T-helper 17 cell (primary cell): ENCODE results near the gene NAALADL2. TPM values are rescaled to one million over a fixed set of nuclear protein-coding genes. Genes with fewer than 3 reads are reported as not detected.
"Not testable (repeated sequence)": the region's sequence is repeated elsewhere in the genome, so short reads cannot be mapped to it uniquely, and the experiment has no call there.

Experiments
- ATAC-seq: fragments of 150-1000 bp; cut with Tn5 transposase; 2 replicates; pipeline ENCODE4 v1.10.0; 2021; ENCODE audit warnings: mild to moderate bottlenecking, moderate library complexity
- DNase-seq, 3 donors: peaks; one replicate each; pipeline versions ENCODE4 v3.0.0 to v3.0.0-alpha.2; 2020 to 2021
- H3K9me3 ChIP-seq: one replicate; pipeline ENCODE4 v1.7.0; 2013; ENCODE audit warnings: low read length, mild to moderate bottlenecking; ENCODE audit not compliant: control insufficient read depth, poor library complexity, severe bottlenecking
- H3K27ac Mint-ChIP-seq: one replicate; pipeline ENCODE4 v1.8.0; 2022; ENCODE audit warnings: mild to moderate bottlenecking, moderate library complexity, mixed read lengths
- H3K27me3 Mint-ChIP-seq: one replicate; pipeline ENCODE4 v1.8.0; 2022; ENCODE audit warnings: mixed read lengths
- H3K36me3 Mint-ChIP-seq: one replicate; pipeline ENCODE4 v1.8.0; 2022; ENCODE audit warnings: low read depth, mixed read lengths
- H3K4me1 Mint-ChIP-seq: one replicate; pipeline ENCODE4 v1.8.0; 2022; ENCODE audit warnings: mild to moderate bottlenecking, mixed read lengths
- H3K4me3 Mint-ChIP-seq: one replicate; pipeline ENCODE4 v1.8.0; 2022; ENCODE audit warnings: mild to moderate bottlenecking, moderate library complexity, mixed read lengths
- total RNA-seq, 4 donors: library from RNA in 2 of 4; stranded (reverse) in 2 of 4; gene quantifications; one replicate each; pipeline ENCODE4 v1.2.3 and lab custom pipeline; 2022 to 2026

Gene NAALADL2
- total RNA-seq, 2 donors from 2014 or later = not detected

GRCh38 chr3:175356899-175357324, 497.8 kb downstream of the NAALADL2 start:
- H3K27ac Mint-ChIP-seq = no peak overlapping the region
- H3K4me3 Mint-ChIP-seq = no peak overlapping the region
- H3K27me3 Mint-ChIP-seq = no peaks in the 10 kb centered on the region
- no peak for DNase-seq
- H3K4me1 Mint-ChIP-seq = no peaks in the 10 kb centered on the region
- no peak for ATAC-seq
- no peaks in the 10 kb centered on the region for H3K36me3 Mint-ChIP-seq
- H3K9me3 ChIP-seq = no peaks in the 10 kb centered on the region

DNA sequence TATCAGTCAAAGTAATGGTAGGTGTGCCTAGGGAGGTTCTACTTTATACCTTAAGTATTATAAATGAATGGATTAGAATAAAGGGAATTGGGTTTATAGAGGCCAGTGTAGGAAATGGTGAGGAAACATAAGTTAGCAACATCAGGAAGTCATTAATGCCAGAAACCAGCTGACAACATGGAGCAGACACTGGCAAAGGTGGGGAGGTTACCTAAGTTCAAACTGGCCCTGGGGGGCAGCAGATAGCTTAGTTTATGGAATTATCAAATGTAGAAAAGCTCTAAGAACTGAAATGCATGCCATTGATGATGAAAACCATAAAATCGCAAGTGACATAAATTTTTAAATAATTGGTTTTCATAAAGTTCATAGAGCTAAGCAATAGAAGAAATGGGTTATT, 498.6 kb downstream of the NAALADL2 start:
- Mint-ChIP-seq H3K4me1 (no peaks in the 10 kb centered on the region), H3K27me3 (no peaks in the 10 kb centered on the region), H3K36me3 (no peaks in the 10 kb centered on the region), H3K27ac (no peak overlapping the region), H3K4me3 (no peak overlapping the region)
- DNase-seq (no peak), ATAC-seq (no peak)
- H3K9me3 ChIP-seq = no peaks in the 10 kb centered on the region

DNA sequence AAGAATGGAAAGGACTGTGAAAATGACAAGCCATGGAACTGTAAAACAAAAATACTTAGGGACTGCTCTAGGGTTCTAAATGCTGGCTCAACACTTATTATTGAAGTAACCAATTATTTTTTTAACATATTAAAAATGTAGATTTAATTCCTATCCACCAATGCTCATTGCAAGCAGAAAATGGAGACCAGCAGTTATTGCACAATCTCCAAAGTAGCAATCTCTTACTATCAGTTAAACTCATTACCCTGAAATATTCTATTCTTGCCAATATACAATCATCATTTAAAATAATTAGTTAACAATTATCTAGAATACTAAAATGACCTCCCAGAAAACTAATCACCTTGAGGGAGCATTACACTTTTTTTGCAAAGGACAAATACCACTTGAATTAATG, 499.8 kb downstream of the NAALADL2 start:
- no peaks in the 10 kb centered on the region for H3K27me3 Mint-ChIP-seq
- no peaks in the 10 kb centered on the region for H3K4me1 Mint-ChIP-seq
- no peaks in the 10 kb centered on the region for H3K9me3 ChIP-seq
- no peak overlapping the region for H3K27ac Mint-ChIP-seq
- no peak overlapping the region for H3K4me3 Mint-ChIP-seq
- no peak for DNase-seq
- H3K36me3 Mint-ChIP-seq = no peaks in the 10 kb centered on the region
- ATAC-seq = no peak

DNA sequence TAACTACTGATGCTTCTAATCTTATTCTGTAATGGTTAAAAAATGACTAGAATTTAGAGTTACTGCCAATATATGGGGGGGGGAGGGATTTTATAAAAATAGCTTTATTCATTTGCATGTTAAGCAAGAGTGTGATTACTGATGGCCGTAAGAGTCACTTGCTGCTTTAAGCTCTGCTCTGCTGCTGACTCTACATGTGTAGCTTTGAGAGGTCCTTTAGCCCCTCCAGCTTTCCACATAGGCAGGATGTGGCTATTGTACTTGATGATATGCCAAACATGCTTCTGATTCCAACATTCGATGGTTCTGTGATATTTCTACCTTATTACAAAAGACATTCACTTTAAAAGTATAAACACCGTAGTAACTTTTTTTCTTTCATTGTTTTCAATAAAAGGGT, 511.3 kb downstream of the NAALADL2 start:
- H3K9me3 ChIP-seq, ATAC-seq, DNase-seq, H3K27ac Mint-ChIP-seq, H3K4me3 Mint-ChIP-seq, H3K36me3 Mint-ChIP-seq, H3K27me3 Mint-ChIP-seq, H3K4me1 Mint-ChIP-seq: not testable (repeated sequence)

DNA sequence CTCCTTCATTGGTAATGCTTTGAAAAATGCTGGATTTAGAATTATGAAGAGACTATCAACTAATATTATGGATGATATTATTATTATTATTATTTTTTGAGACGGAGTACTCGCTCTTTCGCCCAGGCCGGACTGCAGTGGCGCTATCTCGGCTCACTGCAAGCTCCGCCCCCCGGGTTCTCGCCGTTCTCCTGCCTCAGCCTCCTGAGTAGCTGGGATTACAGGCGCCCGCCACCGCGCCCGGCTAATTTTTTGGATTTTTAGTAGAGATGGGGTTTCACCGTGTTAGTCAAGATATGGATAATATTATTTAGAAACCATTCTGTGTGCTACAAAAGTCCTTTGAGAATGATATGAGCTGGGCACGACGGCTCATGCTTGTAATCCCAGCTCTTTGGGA, 512.1 kb downstream of the NAALADL2 start:
- H3K4me3 Mint-ChIP-seq, H3K4me1 Mint-ChIP-seq, H3K36me3 Mint-ChIP-seq, ATAC-seq, DNase-seq, H3K27me3 Mint-ChIP-seq, H3K27ac Mint-ChIP-seq, H3K9me3 ChIP-seq: not testable (repeated sequence)

GRCh38 chr3:175374705-175375104, 515.6 kb downstream of the NAALADL2 start:
- Mint-ChIP-seq H3K27me3 (no peaks in the 10 kb centered on the region), H3K4me1 (no peaks in the 10 kb centered on the region), H3K27ac (no peak overlapping the region), H3K4me3 (no peak overlapping the region), H3K36me3 (no peaks in the 10 kb centered on the region)
- ATAC-seq (no peak), DNase-seq (no peak)
- no peaks in the 10 kb centered on the region for H3K9me3 ChIP-seq

DNA sequence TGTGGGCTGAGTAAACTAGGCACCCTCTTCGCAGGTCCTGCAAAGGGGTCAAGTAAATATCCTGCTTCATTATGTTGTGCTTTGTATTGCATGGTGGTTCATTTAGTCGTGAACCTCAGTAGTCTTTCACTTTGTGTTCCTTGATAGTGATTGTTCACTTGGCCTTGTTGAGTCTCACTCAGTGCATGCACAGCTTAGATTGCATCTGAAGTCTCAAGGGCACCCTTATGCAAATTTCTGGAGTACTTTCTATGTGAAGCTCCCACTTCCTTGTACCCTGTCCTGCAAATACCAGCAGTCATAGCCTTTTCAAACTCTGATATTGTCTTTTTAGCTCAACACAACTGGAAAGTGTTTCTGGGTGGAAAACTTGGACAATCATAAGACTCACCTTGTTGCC, 519.2 kb downstream of the NAALADL2 start:
- Mint-ChIP-seq H3K36me3 (no peaks in the 10 kb centered on the region), H3K4me1 (no peaks in the 10 kb centered on the region), H3K4me3 (no peak overlapping the region), H3K27me3 (no peaks in the 10 kb centered on the region), H3K27ac (no peak overlapping the region)
- ATAC-seq (no peak), DNase-seq (no peak)
- H3K9me3 ChIP-seq = no peaks in the 10 kb centered on the region

DNA sequence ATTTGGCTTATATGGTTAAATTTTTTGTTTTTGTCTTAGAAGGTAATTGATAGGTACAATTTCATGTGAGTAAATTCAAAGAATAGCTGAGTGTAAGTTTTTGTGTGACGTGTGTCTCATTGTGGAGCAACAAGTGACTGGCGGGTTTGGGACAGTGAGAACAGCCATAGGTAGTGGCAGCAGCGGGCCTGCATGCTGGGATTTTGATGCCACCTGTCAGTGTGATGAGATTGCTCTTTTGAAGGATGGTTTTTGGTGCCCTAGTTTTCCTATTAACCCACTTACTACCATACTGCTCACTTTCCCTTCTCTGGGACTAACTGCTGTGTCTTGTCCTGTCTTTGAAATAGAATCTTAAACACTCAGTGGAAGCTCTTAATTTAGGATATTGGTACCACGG, 522.6 kb downstream of the NAALADL2 start:
- no peak for DNase-seq
- no peaks in the 10 kb centered on the region for H3K27me3 Mint-ChIP-seq
- ATAC-seq = no peak
- no peak overlapping the region for H3K27ac Mint-ChIP-seq
- H3K9me3 ChIP-seq = no peaks in the 10 kb centered on the region
- H3K4me1 Mint-ChIP-seq = no peaks in the 10 kb centered on the region
- H3K36me3 Mint-ChIP-seq = no peaks in the 10 kb centered on the region
- no peak overlapping the region for H3K4me3 Mint-ChIP-seq

GRCh38 chr3:175383371-175383770, 524.2 kb downstream of the NAALADL2 start:
- Mint-ChIP-seq H3K4me3 (no peak overlapping the region), H3K27me3 (no peaks in the 10 kb centered on the region), H3K36me3 (no peaks in the 10 kb centered on the region), H3K27ac (no peak overlapping the region), H3K4me1 (no peaks in the 10 kb centered on the region)
- no peak for DNase-seq
- H3K9me3 ChIP-seq = no peaks in the 10 kb centered on the region
- no peak for ATAC-seq

DNA sequence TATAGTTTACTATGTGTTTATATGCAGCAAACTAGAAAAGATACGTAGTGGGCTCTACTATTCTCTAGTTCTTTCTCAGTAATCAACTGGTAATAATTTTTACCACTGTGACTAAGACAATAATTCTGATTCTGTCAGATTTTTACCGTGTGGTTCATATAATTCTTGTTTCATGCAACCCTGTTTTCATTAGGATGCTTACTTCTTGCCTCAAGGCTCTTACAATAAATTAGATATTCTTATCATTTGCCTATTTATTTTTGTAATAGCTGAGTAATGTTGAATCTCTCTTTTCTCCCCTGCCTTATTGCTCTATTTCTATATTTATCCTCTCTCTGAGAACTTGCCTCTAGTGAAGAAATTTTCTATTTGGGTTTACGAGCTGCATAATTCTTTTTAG, 524.7 kb downstream of the NAALADL2 start:
- Mint-ChIP-seq H3K27me3 (no peaks in the 10 kb centered on the region), H3K4me3 (no peak overlapping the region), H3K4me1 (no peaks in the 10 kb centered on the region), H3K27ac (no peak overlapping the region), H3K36me3 (no peaks in the 10 kb centered on the region)
- no peaks in the 10 kb centered on the region for H3K9me3 ChIP-seq
- ATAC-seq = no peak
- DNase-seq = no peak

DNA sequence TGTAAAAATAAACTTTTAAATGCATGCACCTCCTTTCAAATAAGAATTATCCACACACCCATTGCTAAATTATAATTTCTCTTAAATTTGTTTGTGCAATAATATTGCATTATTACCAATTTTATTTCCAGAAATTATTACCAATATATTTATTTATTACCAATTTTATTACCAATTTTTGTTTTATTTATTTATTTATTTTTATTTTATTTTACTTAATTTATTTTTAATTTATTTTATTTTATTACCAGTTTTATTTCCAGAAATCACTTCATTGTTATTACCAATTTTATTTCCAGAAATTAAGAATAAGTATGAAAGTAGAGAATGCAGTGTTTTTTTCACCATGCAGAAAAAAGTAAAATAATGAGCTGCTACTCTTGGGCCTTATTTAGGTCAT, 525.4 kb downstream of the NAALADL2 start:
- no peaks in the 10 kb centered on the region for H3K36me3 Mint-ChIP-seq
- no peak overlapping the region for H3K27ac Mint-ChIP-seq
- no peaks in the 10 kb centered on the region for H3K4me1 Mint-ChIP-seq
- no peaks in the 10 kb centered on the region for H3K9me3 ChIP-seq
- DNase-seq (no peak), ATAC-seq (no peak)
- no peaks in the 10 kb centered on the region for H3K27me3 Mint-ChIP-seq
- no peak overlapping the region for H3K4me3 Mint-ChIP-seq

GRCh38 chr3:175386630-175387029, 527.5 kb downstream of the NAALADL2 start:
- no peaks in the 10 kb centered on the region for H3K9me3 ChIP-seq
- no peaks in the 10 kb centered on the region for H3K4me1 Mint-ChIP-seq
- H3K27ac Mint-ChIP-seq = no peak overlapping the region
- ATAC-seq (no peak), DNase-seq (no peak)
- no peaks in the 10 kb centered on the region for H3K36me3 Mint-ChIP-seq
- no peaks in the 10 kb centered on the region for H3K27me3 Mint-ChIP-seq
- H3K4me3 Mint-ChIP-seq = no peak overlapping the region

DNA sequence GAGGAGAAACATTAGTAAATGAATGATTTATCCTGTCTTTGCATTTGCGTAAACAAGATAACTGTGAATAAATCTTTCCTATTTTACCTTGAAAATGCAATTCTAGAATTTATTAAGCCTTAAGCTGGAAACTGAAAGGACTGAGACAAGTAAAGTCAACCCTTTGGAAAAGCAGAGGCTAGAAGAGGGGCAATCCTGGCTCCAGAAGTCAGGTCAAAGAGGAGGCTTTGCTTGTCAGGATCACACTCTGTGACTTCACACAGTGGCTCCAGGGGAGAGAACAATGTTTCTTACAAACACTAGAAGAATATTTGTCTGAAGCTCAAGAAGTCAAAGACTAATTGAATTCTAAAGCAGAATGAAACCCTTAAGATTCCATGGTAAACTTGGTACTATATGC, 530.4 kb downstream of the NAALADL2 start:
- H3K27ac Mint-ChIP-seq = no peak overlapping the region
- no peaks in the 10 kb centered on the region for H3K36me3 Mint-ChIP-seq
- H3K27me3 Mint-ChIP-seq = no peaks in the 10 kb centered on the region
- no peaks in the 10 kb centered on the region for H3K9me3 ChIP-seq
- no peak overlapping the region for H3K4me3 Mint-ChIP-seq
- H3K4me1 Mint-ChIP-seq = no peaks in the 10 kb centered on the region
- DNase-seq (no peak), ATAC-seq (no peak)

GRCh38 chr3:175391601-175392000, 532.5 kb downstream of the NAALADL2 start:
- H3K9me3 ChIP-seq = no peaks in the 10 kb centered on the region
- Mint-ChIP-seq H3K36me3 (no peaks in the 10 kb centered on the region), H3K27ac (no peak overlapping the region), H3K4me3 (no peak overlapping the region), H3K4me1 (no peaks in the 10 kb centered on the region), H3K27me3 (no peaks in the 10 kb centered on the region)
- DNase-seq = no peak
- ATAC-seq = no peak

- H3K9me3 ChIP-seq = no peaks in the 10 kb centered on the region
- H3K4me3 Mint-ChIP-seq = no peak overlapping the region
- no peaks in the 10 kb centered on the region for H3K27me3 Mint-ChIP-seq
- H3K4me1 Mint-ChIP-seq = no peaks in the 10 kb centered on the region
- ATAC-seq (no peak), DNase-seq (no peak)
- no peaks in the 10 kb centered on the region for H3K36me3 Mint-ChIP-seq
- no peak overlapping the region for H3K27ac Mint-ChIP-seq
Measured at GRCh38 chr3:175392653-175393052, 533.5 kb downstream of the NAALADL2 start.
